ENCODE data around the gene ZNF768. TPM values are rescaled to one million over a fixed set of nuclear protein-coding genes. Genes with fewer than 3 reads are reported as not detected.

Gene ZNF768
- total RNA-seq: 10 to 100 TPM; 13.6 to 24.5 (median 20.6) TPM

GRCh38 chr16:30526137-30526822 is at the start of gene ZNF768:
Gene ZNF768, minus strand, starts transcription at chr16:30526566. Its CDS starts 153 bp downstream, at chr16:30526413.
- intact Hi-C loops (cut with DNase I): loop anchor here (5.0 kb wide), 1 partner anchor 79 kb away; the partner anchor contains the start of gene SEPHS2
- peaks cover 16 to 57% (median 17%) of the 10 kb centered on the region in 3 donors for H3K4me1 ChIP-seq

DNA sequence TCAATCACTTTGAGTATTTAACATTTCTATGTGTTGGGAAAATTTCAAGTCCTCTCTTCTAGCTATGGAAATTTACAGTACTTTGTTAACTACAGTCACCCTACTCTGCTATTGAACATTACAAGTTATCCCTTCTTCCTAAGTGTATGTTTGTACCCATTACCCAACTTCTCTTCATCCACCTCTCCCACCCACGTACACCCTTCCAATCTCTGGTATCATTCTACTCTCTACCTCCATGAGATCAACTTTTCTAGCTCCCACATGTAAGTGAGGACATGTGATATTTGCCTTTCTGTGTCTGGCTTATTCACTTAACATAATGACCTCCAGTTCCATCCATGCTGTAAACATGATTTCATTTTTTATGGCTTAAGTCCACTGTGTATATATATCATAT is 48.3 kb upstream of the ZNF768 start:
- Histone ChIP-seq H3K27ac (no peak overlapping the region), H3K4me1 (peaks cover 18 to 34% (median 21%) of the 10 kb centered on the region in 3 donors), H3K9me3 (no peaks in the 10 kb centered on the region), H3K27me3 (no peaks in the 10 kb centered on the region), H3K36me3 (peaks cover 0 to 39% (median 3%) of the 10 kb centered on the region in 3 donors), H3K4me3 (no peak overlapping the region)
- TF ChIP-seq CTCF (IDR thresholded peaks at IDR 0.05) (no peak), POLR2A (IDR thresholded peaks at IDR 0.05) (no peak)
- DNase-seq: no peak
- 77 to 92% methylated on average over 1 of the region's 1 CpG for WGBS, 2 donors
- intact Hi-C loops (cut with DNase I): no loop called here

More at GRCh38 chr16:30526137-30526822, at the start of gene ZNF768:
- H3K27me3 ChIP-seq: no peaks in the 10 kb centered on the region
- peaks cover 0 to 24% (median 0%) of the 10 kb centered on the region in 3 donors for H3K36me3 ChIP-seq
- 0% methylated on average over 7 of the region's 73 CpGs; no CpG with 5 or more reads in 1 of the 2 donors for WGBS, 2 donors
- no peaks in the 10 kb centered on the region for H3K9me3 ChIP-seq
- H3K27ac ChIP-seq: peak within 1 kb of the TSS; percentile 93 to 100 (median 96)
- H3K4me3 ChIP-seq: peak within 1 kb of the TSS; percentile 71 to 92 (median 82)
- no peak for DNase-seq
- TF ChIP-seq POLR2A (IDR thresholded peaks at IDR 0.05): no peak
- no peak for TF ChIP-seq CTCF (IDR thresholded peaks at IDR 0.05)

GRCh38 chr16:30571445-30572322 is 45.3 kb upstream of the ZNF768 start, which contains the start of gene ZNF688:
Gene ZNF688, minus strand, starts transcription at chr16:30571714. Its CDS starts 85 bp downstream, at chr16:30571629.
- Histone ChIP-seq H3K36me3 (peaks cover 0 to 11% (median 0%) of the 10 kb centered on the region in 3 donors), H3K4me1 (peaks cover 27 to 59% (median 36%) of the 10 kb centered on the region in 3 donors), H3K27me3 (no peaks in the 10 kb centered on the region), H3K4me3 (peak within 1 kb of the TSS; percentile 60 to 87 (median 73)), H3K27ac (peak within 1 kb of the TSS; percentile 91 to 99 (median 96)), H3K9me3 (no peaks in the 10 kb centered on the region)
- peak; percentile 92 for DNase-seq
- intact Hi-C loops (cut with DNase I): no loop called here
- TF ChIP-seq POLR2A (IDR thresholded peaks at IDR 0.05): peak in 3 of 4 donors; percentile 12 to 65 (median 48)
- peak in 3 of 6 experiments; percentile 4 to 24 (median 6) for TF ChIP-seq CTCF (IDR thresholded peaks at IDR 0.05)
- WGBS, 2 donors: 0 to 1% methylated on average over 4 to 26 of the region's 67 CpGs

- peaks cover 0 to 6% (median 0%) of the 10 kb centered on the region in 3 donors for H3K36me3 ChIP-seq
- 15 to 34% methylated on average over 5 to 10 of the region's 22 CpGs for WGBS, 2 donors
- no peak for TF ChIP-seq POLR2A (IDR thresholded peaks at IDR 0.05)
- no peak for TF ChIP-seq CTCF (IDR thresholded peaks at IDR 0.05)
- intact Hi-C loops (cut with DNase I): no loop called here
- H3K9me3 ChIP-seq: no peaks in the 10 kb centered on the region
- peak overlapping the region; percentile 60 to 87 (median 73) for H3K4me3 ChIP-seq
- H3K27me3 ChIP-seq: no peaks in the 10 kb centered on the region
- H3K27ac ChIP-seq: peak overlapping the region; percentile 91 to 99 (median 96)
- peaks cover 27 to 59% (median 36%) of the 10 kb centered on the region in 3 donors for H3K4me1 ChIP-seq
- no peak for DNase-seq
Measured at GRCh38 chr16:30570636-30571444, 44.5 kb upstream of the ZNF768 start.

Measured in esophagus squamous epithelium (tissue), 5 donors.